Spleen (tissue), 11 donors: ENCODE data around the gene DIO1. TPM values are rescaled to one million over a fixed set of nuclear protein-coding genes. Genes with fewer than 3 reads are reported as not detected.

ENCODE experiments used
- DNase-seq: peaks from one replicate; pipeline ENCODE4 v3.0.0-alpha.2; 2020
- H3K27ac ChIP-seq, 8 donors: fragments of 200-600 bp; sonication (generic) in 7 of 8; 1 replicate in 4 of 8; 2 replicates in 4 of 8; pipeline versions ENCODE4 v1.5.0 to v1.8.0; 2016 to 2021; ENCODE audit warnings: inconsistent platforms in 4 of 8, mild to moderate bottlenecking in 4 of 8, moderate library complexity in 1 of 8
- H3K27me3 ChIP-seq, 7 donors: fragments of 200-600 bp; sonication (generic) in 6 of 7; replicated peaks in 1 of 7; 1 replicate in 4 of 7; 2 replicates in 3 of 7; pipeline versions ENCODE4 v1.5.0 to v1.8.0; 2016 to 2021; ENCODE audit warnings: inconsistent platforms in 3 of 7, mild to moderate bottlenecking in 1 of 7
- H3K36me3 ChIP-seq, 6 donors: fragments of 200-600 bp; sonication (generic) in 5 of 6; 1 replicate in 4 of 6; 2 replicates in 2 of 6; pipeline versions ENCODE4 v1.5.0 to v1.8.0; 2016 to 2021; ENCODE audit warnings: inconsistent platforms in 2 of 6
- H3K4me1 ChIP-seq, 6 donors: fragments of 200-600 bp; sonication (generic) in 5 of 6; 1 replicate in 3 of 6; 2 replicates in 3 of 6; pipeline versions ENCODE4 v1.5.0 to v1.8.0; 2016 to 2021; ENCODE audit warnings: inconsistent platforms in 3 of 6
- H3K4me3 ChIP-seq, 8 donors: fragments of 200-600 bp; sonication (generic) in 7 of 8; 1 replicate in 4 of 8; 2 replicates in 4 of 8; pipeline versions ENCODE4 v1.5.0 to v1.8.0; 2016 to 2021; ENCODE audit warnings: inconsistent platforms in 4 of 8, mild to moderate bottlenecking in 4 of 8, moderate library complexity in 2 of 8
- H3K9me3 ChIP-seq, 8 donors: fragments of 200-600 bp; sonication (generic) in 7 of 8; 1 replicate in 4 of 8; 2 replicates in 4 of 8; pipeline versions ENCODE4 v1.5.0 to v1.8.0; 2016 to 2021; ENCODE audit warnings: inconsistent platforms in 4 of 8
- POLR2A ChIP-seq, 3 donors: fragments of 450-650 bp; IDR thresholded peaks; one replicate each; pipeline ENCODE4 v1.5.1; 2017; ENCODE audit warnings: antibody characterized with exemption in 3 of 3, mild to moderate bottlenecking in 1 of 3
- POLR2AphosphoS5 ChIP-seq, 3 donors: sonication (generic); formaldehyde crosslinking; IDR thresholded peaks; one replicate each; pipeline ENCODE4 v1.5.1; 2017; ENCODE audit warnings: antibody characterized with exemption in 3 of 3
- WGBS, 5 donors: extraction: QIAGEN DNeasy Blood & Tissue Kit in 3 of 5; methylation state at CpG; one replicate each; pipeline versions ENCODE4 v1.1.5 to v1.1.7; 2013 to 2018; 5-methylcytosine and 5-hydroxymethylcytosine counted together
- intact Hi-C: fragments of 100-400 bp; cut with DNase I; formaldehyde crosslinking; loops from one replicate; pipeline ENCODE4 v1.15.0; 2023; ENCODE audit warnings: low total_unique reads
- polyA plus RNA-seq, 3 donors: library from polyadenylated mRNA; stranded (reverse); fragments of 200-250 nt; gene quantifications; one replicate each; pipeline ENCODE4 v1.2.1, GENCODE V29; 2013
- total RNA-seq, 7 donors: library from RNA; depleted of rRNA in 3 of 7; stranded (reverse); fragments of >200 nt in 3 of 7; fragmentation: NEBNext Ultra II Directional in 4 of 7; extraction: Animal tissue kit (Norgen Biotek cat#: 25700) in 4 of 7; gene quantifications; one replicate each; pipeline versions ENCODE4 v1.1.0 to v1.2.1, GENCODE V29; 2016 to 2021
- TF ChIP-seq, protein P1 (sequence below), 11 experiments: fragments of 200-600 bp in 7 of 11; fragments of 450-650 bp in 4 of 11; sonication (generic) in 4 of 11; IDR thresholded peaks in 8 of 11; conservative IDR thresholded peaks in 3 of 11; 1 replicate in 7 of 11; 2 replicates in 4 of 11; pipeline versions ENCODE4 v1.4.0 to v1.8.0; 2016 to 2021; ENCODE audit warnings: antibody characterized with exemption in 11 of 11, inconsistent platforms in 4 of 11, mild to moderate bottlenecking in 1 of 11
- donor health status: healthy with polysubstance abuse.
- donor health status: DM: no; HTN: no; CAD: no; lungs with moderate emphysema.
- donor health status: DM: no; HTN: no; CAD: no.
- donor health status: Bipolar disorder and iron deficiency.
- donor health status: healthy.
- donor health status: DM: no; HTN: no; CAD: no.
- donor health status: DM: yes; HTN: yes; CAD: no.

Gene DIO1
- total and polyA plus RNA-seq, 10 donors = 0.04 to 1.6 (median 0.19) TPM; not detected in 3

DNA sequence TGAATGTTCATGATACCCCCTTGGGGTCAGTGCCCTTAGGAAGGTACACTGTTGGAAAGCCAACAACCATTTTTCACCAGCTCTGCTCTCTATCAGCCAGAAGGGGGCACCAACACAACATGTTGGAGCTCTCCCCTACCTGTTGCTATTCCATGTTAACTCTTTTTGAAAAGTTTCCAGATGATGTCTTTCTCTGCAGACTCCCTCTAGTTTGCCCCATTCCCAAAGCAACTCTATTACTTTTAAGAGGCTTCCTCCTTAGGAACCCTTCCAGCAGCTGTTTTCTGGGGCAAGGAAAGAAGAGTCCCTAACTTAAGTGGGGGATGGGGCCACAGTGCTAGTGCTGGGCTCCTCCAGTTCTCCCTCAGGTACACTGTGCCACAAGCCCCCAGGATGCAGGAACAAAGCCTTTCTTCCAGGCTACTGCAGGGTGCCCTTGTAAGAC lies 33.0 kb upstream of the DIO1 start:
- no peaks in the 10 kb centered on the region for H3K27me3 ChIP-seq
- intact Hi-C loops = no loop called here
- H3K4me1 ChIP-seq = peaks cover 0 to 20% (median 4%) of the 10 kb centered on the region in 6 donors
- H3K9me3 ChIP-seq = no peaks in the 10 kb centered on the region
- DNase-seq = no peak
- H3K36me3 ChIP-seq = peaks cover 0 to 90% (median 48%) of the 10 kb centered on the region in 6 donors
- no peak for TF ChIP-seq POLR2AphosphoS5 (IDR thresholded peaks at IDR 0.05)
- TF ChIP-seq POLR2A (IDR thresholded peaks at IDR 0.05) = no peak
- TF ChIP-seq, protein P1, sequence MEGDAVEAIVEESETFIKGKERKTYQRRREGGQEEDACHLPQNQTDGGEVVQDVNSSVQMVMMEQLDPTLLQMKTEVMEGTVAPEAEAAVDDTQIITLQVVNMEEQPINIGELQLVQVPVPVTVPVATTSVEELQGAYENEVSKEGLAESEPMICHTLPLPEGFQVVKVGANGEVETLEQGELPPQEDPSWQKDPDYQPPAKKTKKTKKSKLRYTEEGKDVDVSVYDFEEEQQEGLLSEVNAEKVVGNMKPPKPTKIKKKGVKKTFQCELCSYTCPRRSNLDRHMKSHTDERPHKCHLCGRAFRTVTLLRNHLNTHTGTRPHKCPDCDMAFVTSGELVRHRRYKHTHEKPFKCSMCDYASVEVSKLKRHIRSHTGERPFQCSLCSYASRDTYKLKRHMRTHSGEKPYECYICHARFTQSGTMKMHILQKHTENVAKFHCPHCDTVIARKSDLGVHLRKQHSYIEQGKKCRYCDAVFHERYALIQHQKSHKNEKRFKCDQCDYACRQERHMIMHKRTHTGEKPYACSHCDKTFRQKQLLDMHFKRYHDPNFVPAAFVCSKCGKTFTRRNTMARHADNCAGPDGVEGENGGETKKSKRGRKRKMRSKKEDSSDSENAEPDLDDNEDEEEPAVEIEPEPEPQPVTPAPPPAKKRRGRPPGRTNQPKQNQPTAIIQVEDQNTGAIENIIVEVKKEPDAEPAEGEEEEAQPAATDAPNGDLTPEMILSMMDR (IDR thresholded peaks at IDR 0.05 in 8 of 11, conservative IDR thresholded peaks at IDR 0.05 in 3 of 11) = peak in 10 of 11 experiments; percentile 34 to 82 (median 68)
- no peak overlapping the region for H3K4me3 ChIP-seq
- no peak overlapping the region for H3K27ac ChIP-seq

DNA sequence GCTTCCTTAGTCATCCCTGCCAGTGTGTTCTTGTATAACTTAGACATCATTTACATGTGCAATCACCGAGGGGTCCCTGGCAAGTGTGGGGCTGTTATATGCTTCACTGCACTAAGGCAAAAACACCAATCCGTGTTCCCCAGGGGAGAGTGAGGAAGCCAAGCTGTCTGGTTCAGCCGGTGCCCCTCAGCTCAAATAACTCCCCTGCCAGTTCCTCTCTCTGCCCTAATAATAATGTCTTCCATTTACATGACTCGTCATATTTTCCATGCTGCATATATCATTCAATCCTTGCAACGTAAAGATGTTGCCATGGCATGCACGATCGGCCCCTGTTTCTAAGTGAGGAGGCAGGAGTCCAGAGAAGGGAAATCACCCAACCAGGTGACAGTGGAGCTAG lies 31.5 kb upstream of the DIO1 start:
- intact Hi-C loops = no loop called here
- no peaks in the 10 kb centered on the region for H3K27me3 ChIP-seq
- DNase-seq = no peak
- TF ChIP-seq, protein P1 (IDR thresholded peaks at IDR 0.05 in 8 of 11, conservative IDR thresholded peaks at IDR 0.05 in 3 of 11) = no peak
- TF ChIP-seq POLR2AphosphoS5 (IDR thresholded peaks at IDR 0.05) = no peak
- TF ChIP-seq POLR2A (IDR thresholded peaks at IDR 0.05) = no peak
- peaks cover 0 to 90% (median 44%) of the 10 kb centered on the region in 6 donors for H3K36me3 ChIP-seq
- no peak overlapping the region for H3K27ac ChIP-seq
- no peak overlapping the region for H3K4me3 ChIP-seq
- 47 to 52% (median 50%) methylated on average over 7 of the region's 7 CpGs for WGBS, 5 donors
- H3K9me3 ChIP-seq = no peaks in the 10 kb centered on the region
- peaks cover 0 to 20% (median 4%) of the 10 kb centered on the region in 6 donors for H3K4me1 ChIP-seq

DNA sequence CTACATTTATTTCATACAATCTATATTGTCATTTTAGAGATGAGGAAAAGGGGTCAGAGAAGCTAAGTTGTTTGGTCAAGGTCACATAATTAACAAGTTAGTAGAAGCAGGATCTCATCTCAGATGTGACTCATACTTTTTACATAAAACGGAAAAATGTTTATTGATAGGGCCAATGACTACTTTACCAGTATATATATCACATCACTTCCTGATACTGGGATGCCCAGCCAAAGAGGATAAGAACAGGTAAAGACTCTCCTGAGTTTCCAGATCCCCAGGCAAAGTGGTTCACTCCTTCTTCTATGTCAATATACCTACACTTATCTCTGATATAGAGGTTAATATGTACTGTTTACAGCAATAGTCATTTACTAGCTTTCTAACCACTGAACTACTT lies 25.4 kb upstream of the DIO1 start:
- H3K27me3 ChIP-seq = no peaks in the 10 kb centered on the region
- no peak for TF ChIP-seq POLR2AphosphoS5 (IDR thresholded peaks at IDR 0.05)
- no peak for TF ChIP-seq POLR2A (IDR thresholded peaks at IDR 0.05)
- TF ChIP-seq, protein P1 (IDR thresholded peaks at IDR 0.05 in 8 of 11, conservative IDR thresholded peaks at IDR 0.05 in 3 of 11) = no peak
- peaks cover 0 to 100% (median 60%) of the 10 kb centered on the region in 6 donors for H3K36me3 ChIP-seq
- no peak overlapping the region for H3K27ac ChIP-seq
- no peaks in the 10 kb centered on the region for H3K9me3 ChIP-seq
- peaks cover 0 to 7% (median 0%) of the 10 kb centered on the region in 6 donors for H3K4me1 ChIP-seq
- 73 to 84% (median 81%) methylated on average over 1 of the region's 1 CpG for WGBS, 5 donors
- no peak for DNase-seq
- H3K4me3 ChIP-seq = no peak overlapping the region
- intact Hi-C loops = loop anchor here (5.0 kb wide), 1 partner anchor 89 kb away; no protein-coding TSS in a partner anchor

DNA sequence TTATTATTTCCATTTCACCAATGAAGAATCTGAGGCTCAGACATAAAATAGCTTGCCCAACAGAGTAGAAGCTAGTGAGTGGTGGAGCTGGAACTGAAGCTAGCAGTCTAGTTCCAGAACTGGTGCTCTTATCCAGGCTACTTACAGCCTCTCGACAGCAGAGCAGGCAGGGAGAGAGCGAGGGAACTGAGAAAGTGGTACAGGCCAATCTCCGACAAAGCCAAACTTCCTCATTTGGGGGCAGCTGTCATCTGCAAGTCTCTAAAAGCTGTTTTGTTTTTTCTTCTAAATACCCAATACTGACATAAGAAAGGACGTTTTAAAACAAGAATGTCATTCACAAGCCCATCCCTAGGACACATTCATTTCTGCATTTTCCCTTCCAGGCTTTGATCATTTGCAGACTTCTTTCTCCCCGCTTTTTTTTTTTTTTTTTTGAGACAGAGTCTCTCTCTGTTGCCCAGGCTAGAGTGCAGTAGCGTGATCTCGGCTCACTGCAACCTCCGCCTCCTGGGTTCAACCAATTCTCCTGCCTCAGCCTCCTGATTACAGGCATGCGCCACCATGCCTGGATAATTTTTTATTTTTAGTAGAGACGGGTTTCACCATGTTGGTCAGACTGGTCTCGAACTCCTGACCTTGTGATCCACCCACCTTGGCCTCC lies 24.4 kb upstream of the DIO1 start:
- 68 to 78% (median 73%) methylated on average over 11 of the region's 11 CpGs for WGBS, 5 donors
- TF ChIP-seq, protein P1 (IDR thresholded peaks at IDR 0.05 in 8 of 11, conservative IDR thresholded peaks at IDR 0.05 in 3 of 11) = no peak
- TF ChIP-seq POLR2AphosphoS5 (IDR thresholded peaks at IDR 0.05) = no peak
- TF ChIP-seq POLR2A (IDR thresholded peaks at IDR 0.05) = no peak
- Histone ChIP-seq H3K27ac (no peak overlapping the region), H3K36me3 (peaks cover 0 to 100% (median 60%) of the 10 kb centered on the region in 6 donors), H3K9me3 (no peaks in the 10 kb centered on the region), H3K4me3 (no peak overlapping the region), H3K27me3 (no peaks in the 10 kb centered on the region), H3K4me1 (peaks cover 0 to 7% (median 0%) of the 10 kb centered on the region in 6 donors)
- intact Hi-C loops = loop anchor here (5.0 kb wide), 1 partner anchor 88 kb away; no protein-coding TSS in a partner anchor
- no peak for DNase-seq
